ENCODE data around the gene GLS. TPM values are rescaled to one million over a fixed set of nuclear protein-coding genes. Genes with fewer than 3 reads are reported as not detected.

The GLS gene
- total and polyA plus RNA-seq, 2 donors (not counting 1 experiment from before 2014, with no cell fraction given): 32.5 to 195 TPM

- no peaks in the 10 kb centered on the region for H3K27me3 Mint-ChIP-seq
- H3K4me2 ChIP-seq (replicated peaks; ENCODE audit: low read depth, low read length, poor library complexity, severe bottlenecking): peak overlapping the region; percentile 74
- peaks cover 16% of the 10 kb centered on the region for H4K20me1 ChIP-seq (ENCODE audit: control insufficient read depth, insufficient read depth, low read length, poor library complexity, severe bottlenecking)
These were observed 131.7 kb downstream of the GLS start for GRCh38 chr2:191012346-191012745.

More at GRCh38 chr2:191012346-191012745, 131.7 kb downstream of the GLS start:
- ATAC-seq (ENCODE audit: low read depth) (no peak), DNase-seq (no peak)
- intact Hi-C loops (cut with micrococcal nuclease): loop anchor here (1.0 to 5.0 kb wide), 2 partner anchors 8 to 1230 kb away; partner anchors contain the start of genes ORMDL1 and PMS1
- ChIA-PET POLR2A (no interaction called here), CTCF (interaction anchor here (0.9 to 2.3 kb wide), 5 partner anchors 16 to 475 kb away, joined by 3 to 8 read pairs (median 3); no protein-coding TSS in a partner anchor)
- H3K36me3 ChIP-seq (replicated peaks in 1 of 2; ENCODE audit: control extremely low read depth in 1 of 2, control insufficient read depth in 1 of 2, extremely low read depth in 1 of 2, insufficient read depth in 2 of 2, low read length in 1 of 2): peaks cover 5 to 19% of the 10 kb centered on the region in 2 experiments
- H3K27me3 ChIP-seq (replicated peaks in 1 of 4; ENCODE audit: control extremely low read depth in 1 of 4, control insufficient read depth in 3 of 4, insufficient read depth in 4 of 4, low read length in 3 of 4): no peaks in the 10 kb centered on the region
- TF ChIP-seq EZH2 (IDR thresholded peaks at IDR 0.05; ENCODE audit: borderline replicate concordance, insufficient read depth, low read depth, low read length, poor library complexity, severe bottlenecking): no peak
- no peak for TF ChIP-seq CTCF (IDR thresholded peaks at IDR 0.05)
- peak overlapping the region in 1 of 2 donors; percentile 93 for H3K27ac ChIP-seq (ENCODE audit: low read length in 2 of 2)
- H3K9me3 Mint-ChIP-seq (ENCODE audit: insufficient read depth): no peaks in the 10 kb centered on the region
- peaks cover 46% of the 10 kb centered on the region for H3K79me2 ChIP-seq (ENCODE audit: control insufficient read depth, insufficient read depth, low read length)
- peak overlapping the region; percentile 84 for H3K9ac ChIP-seq (ENCODE audit: low read length)
- H3K4me1 Mint-ChIP-seq: peaks cover 27% of the 10 kb centered on the region
- H3K4me1 ChIP-seq (ENCODE audit: control insufficient read depth in 2 of 2, insufficient read depth in 2 of 2, low read length in 2 of 2): peaks cover 44 to 49% of the 10 kb centered on the region in 2 donors
- H2AFZ ChIP-seq (ENCODE audit: insufficient read depth, low read depth, low read length, poor library complexity, severe bottlenecking): no peak overlapping the region
- H3K4me3 Mint-ChIP-seq: no peak overlapping the region
- 93% methylated on average over 3 of the region's 3 CpGs for WGBS (ENCODE audit: insufficient coverage)
- H3K9me3 ChIP-seq (ENCODE audit: control extremely low read depth in 1 of 3, control insufficient read depth in 2 of 3, insufficient read depth in 1 of 3, low read length in 2 of 3): no peaks in the 10 kb centered on the region
- H3K27ac Mint-ChIP-seq: no peak overlapping the region
- peak overlapping the region in 2 of 5 experiments; percentile 81 to 95 for H3K4me3 ChIP-seq (ENCODE audit: control extremely low read depth in 1 of 5, extremely low read depth in 1 of 5, insufficient read depth in 1 of 5, low read depth in 2 of 5, low read length in 4 of 5)
